HG02943 (cell line): ENCODE data around the gene ADORA2A.

Experiments
- ATAC-seq: cut with Tn5 transposase; IDR thresholded peaks from one replicate; pipeline ENCODE4 v1.9.1; 2021; ENCODE audit warnings: mild to moderate bottlenecking, low read depth, moderate library complexity; ENCODE audit not compliant: unreplicated experiment

ADORA2A gene

DNA sequence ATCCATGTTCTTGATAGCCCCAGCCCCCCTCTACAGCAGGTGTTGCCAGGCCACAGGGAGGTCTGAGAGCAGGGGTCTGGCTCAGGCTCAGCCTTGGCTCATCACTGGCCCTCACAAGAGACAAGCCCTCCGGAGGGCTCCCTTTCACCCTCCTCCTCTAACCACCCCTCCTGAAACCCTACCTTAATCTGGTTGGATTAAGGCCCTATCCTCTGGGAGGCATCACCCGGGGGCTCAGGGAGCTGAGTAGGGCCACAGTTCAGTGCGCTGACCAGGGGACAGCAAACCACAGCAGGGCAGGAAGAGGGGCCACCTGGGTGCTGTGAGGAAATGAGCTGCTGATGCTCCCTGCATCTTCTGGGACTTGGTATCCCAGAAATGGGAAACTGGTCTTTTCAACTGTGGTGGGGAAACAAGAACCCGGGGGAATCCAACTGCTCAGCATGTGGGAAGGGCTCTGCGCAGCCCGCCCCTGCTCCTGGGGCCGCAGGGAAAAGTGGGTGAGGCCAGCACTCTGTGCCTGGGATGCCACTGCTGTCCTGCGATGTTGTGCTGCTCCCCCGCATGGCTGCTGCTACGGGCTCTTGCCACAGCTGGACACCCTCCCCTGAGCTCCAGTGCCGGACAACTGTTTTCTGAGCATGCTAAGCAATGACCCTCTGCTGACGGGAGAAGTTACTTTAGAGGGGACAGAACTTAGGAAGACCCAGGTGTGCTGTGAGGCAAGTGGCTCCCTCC lies 17.5 kb downstream of the ADORA2A start:
- no peak for ATAC-seq

DNA sequence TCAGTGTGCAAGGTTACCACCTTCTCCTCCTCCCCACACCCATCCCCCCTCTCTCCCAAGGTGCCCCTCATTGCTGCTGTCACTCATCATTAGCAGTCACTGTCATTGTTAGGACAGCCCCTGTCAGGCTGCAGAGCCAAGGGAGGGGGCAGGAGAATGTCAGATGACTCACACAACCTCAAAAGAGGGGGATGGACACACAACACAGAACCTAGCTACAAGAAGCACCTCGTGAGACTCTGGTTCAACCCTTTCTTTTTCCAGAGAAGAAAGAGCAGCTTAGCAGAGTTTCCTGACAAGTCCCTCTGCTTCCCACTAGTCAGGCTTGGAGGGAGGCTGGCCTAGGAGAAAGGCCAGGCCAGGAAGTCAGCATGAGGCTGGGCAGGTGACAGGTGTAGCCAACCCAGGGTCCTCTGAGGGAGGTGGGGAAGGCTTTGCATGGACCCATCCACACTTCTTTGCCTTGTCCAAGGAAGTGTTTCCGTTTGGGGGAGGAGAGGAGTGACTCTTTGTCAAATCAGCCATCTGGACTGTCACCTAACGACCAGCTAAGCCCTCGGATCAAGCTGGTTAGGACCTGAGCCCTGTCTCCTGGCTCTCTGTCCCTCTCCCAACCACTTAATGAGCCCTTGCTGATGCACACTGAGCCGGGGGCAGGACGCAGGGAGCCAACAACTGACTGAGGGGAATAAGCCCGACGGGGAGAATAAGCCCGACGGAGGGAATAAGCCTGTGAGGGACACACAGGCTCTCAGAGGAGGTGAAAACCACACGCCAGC lies 18.3 kb downstream of the ADORA2A start:
- no peak for ATAC-seq

DNA sequence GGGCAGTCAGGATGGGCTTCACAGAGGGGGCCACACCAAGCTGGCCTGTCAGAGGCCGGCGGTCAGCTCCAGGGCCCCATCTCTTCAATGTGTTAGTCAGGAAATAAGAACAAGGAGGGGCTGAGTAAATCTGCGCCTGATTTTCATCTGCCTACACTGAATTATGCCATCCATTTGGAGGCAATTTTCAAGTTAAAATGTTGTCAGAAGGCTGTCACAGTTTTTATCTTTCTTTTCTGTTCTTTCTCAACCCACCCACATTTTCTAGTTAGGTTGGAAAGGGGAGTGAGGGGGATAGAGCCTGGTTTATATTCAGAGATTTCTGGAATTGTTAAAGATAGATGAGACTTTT lies 18.8 kb downstream of the ADORA2A start:
- no peak for ATAC-seq

DNA sequence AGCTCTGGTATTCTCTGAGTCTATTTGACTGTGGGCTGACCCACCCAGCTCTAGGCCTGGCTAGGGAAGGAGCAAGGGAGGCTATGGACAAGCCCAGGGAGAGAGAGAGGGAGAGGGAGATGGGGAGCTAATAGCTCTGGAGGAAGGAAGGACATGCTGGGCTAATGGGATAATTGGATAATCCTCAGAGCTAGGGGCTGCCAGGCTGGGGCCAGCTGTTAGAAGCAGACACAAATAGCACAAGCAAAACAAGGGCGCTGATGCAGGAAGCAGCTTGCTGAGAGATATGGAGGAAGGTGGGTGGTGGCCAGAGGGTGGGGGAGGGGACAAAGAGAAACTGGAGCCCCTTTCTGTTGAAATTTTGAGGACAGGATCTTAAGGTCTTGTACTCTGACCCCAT lies 23.2 kb downstream of the ADORA2A start:
- ATAC-seq: no peak

DNA sequence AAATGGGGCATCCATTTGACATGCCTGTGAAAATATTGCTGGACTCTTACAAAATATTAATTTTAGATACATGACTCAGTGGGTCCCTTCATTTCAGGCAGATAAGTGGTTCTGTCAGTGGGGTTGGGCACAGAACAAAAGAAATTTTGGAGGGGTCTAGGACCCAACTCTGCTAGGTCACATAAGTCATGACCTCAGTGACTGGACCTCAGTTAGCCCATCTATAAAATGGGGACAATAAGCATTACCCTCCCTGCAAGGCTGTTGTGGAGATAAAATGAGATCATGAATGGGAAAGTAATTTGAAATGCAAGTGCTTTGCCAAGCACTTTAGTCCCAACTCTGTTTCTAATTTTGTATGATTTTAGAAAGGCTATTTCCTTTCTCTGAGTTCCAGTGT lies 23.8 kb downstream of the ADORA2A start:
- ATAC-seq: no peak

DNA sequence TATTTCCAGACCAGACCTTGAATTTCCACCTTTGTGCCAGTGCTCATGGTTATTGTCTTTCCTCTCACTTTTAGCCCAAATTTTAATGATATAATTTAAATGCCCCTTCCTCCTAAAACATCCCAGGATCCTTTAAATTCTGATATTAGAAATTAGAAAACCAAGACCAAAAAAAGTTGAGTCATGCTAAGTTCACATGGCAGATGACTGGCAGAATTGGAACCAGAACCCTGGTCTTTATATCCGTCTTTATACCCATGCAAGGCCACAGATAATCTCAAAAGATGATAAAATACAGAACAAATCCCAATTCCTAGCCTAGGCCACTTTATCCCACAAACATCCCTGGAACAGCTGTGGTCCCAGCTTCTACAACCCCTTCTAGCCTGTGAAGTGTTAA lies 26.5 kb downstream of the ADORA2A start:
- no peak for ATAC-seq

DNA sequence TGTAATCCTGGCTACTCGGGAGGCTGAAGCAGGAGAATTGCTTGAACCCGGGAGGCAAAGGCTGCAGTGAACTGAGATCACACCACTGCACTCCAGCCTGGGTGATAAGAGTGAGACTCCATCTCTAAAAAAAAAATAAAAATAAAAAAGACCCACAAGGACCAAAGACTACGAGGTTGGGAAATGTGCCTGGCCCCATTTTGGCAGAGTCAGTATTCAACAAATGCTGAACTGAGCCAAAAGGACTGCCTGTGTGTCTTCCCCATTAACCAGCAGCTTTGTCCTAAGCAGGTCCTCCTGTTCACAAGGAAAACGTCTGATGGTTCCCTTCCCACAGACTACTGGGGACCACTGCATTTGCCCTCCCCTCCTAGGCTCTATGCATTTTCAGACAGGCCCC lies 27.6 kb downstream of the ADORA2A start:
- no peak for ATAC-seq

DNA sequence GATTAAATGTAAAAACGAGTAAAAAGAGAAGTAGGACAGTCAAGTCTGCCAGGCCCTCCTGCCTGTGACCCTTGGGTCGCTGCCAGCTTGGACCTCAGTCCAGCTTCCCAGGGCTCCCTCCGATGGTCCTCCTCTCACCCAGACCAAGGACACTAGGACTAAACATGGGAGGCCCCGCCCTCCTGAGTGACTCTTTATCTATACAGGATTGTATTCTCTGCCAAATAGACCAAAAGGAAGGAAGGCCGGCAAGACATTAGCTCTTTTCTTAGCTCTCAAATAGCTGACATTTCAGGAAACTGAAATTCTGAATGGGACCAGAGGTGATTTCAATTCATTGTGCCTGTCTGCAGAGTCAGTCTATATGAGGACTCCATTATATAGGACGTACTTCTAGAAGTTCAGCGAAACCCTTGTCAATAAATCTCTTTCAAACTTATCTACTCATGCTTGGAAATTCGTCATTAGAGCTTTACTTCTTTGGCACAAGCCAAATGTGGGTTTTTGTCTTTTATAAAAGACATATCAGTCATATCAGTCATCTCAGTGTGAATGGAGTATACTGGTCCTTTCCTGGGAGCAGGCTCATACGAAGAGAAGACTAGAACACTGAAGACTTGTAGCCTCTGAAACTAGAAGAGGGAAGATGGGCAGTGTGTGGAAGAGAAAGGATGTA lies 28.5 kb downstream of the ADORA2A start:
- no peak for ATAC-seq

DNA sequence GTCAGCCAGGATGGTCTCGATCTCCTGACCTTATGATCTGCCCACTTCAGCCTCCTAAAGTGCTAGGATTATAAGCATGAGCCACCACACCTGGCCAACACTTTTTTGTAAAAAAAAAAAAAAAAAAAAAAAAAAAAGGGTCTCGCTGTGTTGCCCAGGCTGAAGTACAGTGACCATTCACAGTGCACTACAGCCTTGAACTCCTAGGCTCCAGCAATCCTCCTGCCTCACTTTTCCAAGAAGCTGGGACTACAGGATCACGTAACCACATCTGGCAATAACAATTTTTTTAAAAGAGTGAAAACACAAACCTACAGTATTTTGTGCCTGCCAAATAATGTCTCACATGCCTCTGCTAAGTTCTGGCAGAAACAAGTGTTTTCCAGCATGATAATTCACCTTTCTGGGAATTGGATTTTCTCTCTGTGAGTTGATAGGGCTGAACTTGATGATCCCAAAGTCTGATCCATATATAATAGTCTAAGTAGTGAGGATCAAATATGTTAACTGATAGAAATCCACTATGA lies 30.6 kb downstream of the ADORA2A start:
- ATAC-seq: no peak

DNA sequence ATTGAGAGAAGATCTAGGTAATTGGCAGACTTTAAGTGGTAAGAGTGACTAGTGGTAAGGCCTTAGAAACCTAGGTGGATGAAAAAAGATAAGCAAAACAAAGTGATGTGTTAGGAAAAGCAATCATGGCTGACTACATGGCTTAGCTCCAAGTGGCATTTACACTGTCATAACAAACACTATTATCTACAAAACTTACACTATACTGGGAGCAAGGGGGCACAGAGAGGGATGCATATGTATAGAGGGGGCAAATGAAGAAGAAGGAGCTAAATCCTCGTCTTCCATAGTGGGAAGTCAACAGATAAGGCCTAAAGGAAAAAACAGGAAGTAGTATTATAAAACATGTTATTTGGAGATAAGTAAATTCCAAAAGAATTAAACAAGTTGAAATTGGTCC lies 32.5 kb downstream of the ADORA2A start:
- no peak for ATAC-seq

DNA sequence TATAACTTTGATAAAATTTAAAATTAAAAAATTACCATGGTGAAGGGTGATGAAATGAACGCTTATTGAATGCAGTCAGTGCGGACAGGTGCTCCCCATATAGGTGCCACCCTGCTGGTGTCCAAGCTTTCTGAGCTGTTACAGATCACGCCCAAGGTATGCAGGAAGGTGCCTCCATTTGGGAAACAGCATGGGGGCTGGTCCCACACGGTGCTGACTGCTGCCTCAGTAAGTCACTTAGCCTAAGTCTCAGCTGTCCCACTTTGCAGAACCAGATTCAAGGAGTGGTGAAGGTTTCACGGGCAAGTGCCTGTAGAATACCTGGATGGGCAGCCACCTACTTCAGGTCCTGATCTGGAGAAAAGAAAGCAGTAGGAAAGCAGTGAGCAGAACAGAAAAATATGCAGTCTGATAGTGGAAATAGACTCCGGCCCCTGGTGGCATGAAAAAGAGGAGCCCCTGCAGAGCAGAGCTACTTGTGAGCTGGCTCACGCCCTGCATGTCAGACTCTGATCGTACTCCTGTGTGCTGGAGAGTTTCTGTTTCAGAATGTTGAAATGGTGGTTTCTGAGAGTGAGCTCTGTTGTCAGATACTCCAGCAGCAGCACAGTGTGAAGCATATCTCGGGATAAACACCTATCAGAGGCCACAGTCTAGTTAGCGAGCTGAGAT lies 33.2 kb downstream of the ADORA2A start:
- ATAC-seq: no peak

DNA sequence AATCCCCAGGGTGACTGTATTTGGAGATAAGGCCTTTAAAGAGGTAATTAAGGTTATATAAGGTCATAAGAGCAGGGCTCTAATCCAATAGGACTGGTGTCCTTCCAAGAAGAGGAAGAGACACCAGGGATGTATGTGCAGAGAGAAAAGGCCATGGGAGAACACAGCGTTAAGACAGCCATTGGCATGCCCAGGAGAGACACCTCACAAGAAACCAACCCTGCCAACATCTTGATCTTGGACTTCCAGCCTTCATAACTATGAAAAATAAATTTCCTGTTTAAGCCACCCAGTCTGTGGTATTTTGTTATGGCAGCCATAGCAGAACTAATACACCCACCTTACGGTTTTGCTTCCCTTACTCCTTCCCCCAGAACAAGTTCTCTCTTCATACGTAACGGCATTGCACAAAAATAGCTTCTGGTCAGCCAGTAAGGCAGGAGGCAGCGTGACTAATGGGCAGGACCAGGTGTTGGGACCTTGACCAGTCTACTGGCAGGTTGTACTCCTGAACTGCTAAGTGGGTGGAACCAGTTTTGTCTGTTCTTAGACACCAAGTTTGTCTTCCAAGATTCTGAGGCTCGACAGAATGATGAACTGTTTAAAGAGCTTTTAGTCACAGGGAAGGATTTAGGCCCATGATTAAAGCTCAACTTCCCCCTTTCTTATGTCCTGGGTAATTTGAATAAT lies 35.8 kb downstream of the ADORA2A start:
- ATAC-seq: no peak

DNA sequence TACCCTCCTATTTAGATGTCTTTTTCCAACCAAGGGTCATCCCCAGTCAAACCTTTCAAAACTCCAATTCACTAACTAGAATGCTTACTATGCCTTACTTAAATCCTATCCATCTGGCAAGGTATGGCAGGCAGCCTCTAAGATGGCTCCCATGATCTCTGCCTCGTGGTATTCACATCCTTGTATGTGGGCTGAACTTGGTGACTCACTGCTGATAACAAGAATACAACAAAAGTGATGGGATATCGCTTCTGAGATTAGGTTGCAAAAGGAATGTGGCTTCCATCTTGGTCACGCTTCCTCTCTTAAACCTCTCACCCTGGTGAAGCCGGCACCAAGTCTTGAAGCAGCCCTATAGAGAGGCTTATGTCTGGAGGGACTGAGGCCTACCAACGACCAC lies 38.2 kb downstream of the ADORA2A start:
- no peak for ATAC-seq

DNA sequence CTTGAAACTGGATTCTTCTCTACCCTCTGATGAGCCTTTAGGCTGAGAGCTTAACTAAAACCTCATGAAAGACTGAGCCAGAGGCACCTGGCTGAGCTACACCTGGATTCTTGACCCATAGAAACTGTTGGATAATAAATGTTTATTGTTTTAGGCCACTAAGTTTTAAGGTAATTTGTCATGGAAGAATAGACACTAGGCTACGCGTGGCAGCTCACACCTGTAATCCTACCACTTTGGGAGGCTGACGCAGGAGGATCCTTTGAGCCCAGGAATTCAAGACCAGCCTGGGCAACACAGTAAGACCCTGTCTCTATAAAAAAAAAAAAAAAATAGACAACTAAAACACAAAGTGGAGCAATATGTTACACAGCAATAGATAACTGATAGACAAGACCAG lies 38.6 kb downstream of the ADORA2A start:
- no peak for ATAC-seq

DNA sequence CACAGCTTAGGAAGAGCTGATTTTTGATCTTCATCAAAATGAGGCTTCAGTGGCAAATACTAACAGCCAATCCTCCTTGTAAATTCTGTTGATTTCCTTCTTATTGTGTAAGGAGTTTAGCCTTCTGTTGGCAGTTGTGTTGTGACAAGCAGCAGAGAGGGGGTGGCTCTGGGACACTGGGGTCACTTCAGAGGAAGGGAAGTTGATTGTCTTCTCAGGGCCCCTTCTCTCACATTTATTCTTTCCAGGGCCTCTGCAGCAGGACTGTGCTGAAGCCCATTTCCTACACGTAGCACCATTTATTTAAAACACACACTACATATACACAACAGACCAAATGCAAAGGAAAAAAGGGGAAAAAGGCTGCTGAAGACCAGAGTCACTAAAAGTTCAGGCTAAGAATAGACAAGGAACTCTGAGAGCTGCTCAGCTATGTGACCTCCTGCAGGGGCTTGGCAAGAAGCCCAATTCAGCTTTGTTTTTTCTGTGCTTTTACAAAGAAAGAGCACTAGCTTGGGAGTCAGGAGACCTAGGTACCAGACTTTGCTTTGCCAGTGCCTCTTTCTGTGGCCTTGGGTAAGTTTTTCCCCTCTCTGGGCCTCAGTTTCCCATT lies 39.4 kb downstream of the ADORA2A start:
- no peak for ATAC-seq

DNA sequence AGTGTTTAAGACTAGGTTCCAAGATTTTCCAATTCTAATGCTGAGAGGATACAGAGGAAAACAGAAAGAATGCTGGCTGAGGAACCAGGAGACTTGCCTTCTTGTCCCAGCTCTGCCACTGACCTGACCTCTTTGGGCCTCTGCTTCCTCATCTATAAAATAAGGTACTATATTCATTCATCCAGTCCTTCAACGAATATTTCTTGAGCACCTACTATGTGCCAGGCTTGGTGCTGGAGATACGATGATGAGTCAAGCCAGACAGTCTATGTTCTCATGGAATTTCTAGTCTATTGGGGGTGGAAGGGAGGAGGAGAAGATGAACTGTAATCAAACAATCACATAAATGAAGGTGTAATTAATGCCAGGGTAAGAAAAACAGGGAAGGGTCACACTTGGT lies 39.9 kb downstream of the ADORA2A start:
- ATAC-seq: no peak

DNA sequence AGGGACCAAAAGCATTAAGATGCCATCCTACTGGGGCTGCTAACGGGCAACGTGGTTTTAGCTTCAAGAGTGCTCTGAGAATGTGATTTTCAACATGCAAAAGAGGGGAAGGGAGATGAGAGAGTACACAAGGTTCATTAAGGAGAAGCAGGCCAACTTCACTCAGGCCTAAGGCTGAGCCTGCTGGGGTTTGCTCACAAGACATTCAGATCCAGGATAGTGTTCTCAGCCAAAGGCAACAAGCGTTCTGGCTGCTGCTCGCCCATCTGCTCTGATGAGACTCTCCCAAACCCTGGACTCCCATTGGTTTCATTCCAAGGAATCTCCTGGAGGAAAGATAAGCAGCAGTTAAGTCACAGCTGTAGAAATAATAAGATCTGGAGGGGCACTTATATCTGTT lies 44.2 kb downstream of the ADORA2A start:
- ATAC-seq: no peak

DNA sequence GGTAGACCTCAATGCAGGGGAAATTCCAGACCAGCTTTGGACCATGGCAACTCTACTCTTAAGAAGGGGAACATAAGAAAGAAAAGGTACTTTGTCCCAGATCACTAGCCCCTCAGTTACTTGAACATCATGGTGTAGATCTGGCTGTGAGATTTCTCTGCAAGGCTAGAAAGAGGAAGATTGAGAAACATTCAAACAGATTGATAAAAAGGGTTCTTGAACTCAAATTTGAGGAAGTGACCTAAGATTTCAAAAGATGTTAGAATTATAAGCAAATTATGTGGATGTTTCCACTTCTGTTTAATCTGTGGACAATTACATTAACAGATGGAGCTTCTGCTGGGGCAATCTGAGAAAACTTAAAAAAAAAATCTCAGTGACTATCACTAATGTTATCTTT lies 45.9 kb downstream of the ADORA2A start:
- ATAC-seq: no peak

DNA sequence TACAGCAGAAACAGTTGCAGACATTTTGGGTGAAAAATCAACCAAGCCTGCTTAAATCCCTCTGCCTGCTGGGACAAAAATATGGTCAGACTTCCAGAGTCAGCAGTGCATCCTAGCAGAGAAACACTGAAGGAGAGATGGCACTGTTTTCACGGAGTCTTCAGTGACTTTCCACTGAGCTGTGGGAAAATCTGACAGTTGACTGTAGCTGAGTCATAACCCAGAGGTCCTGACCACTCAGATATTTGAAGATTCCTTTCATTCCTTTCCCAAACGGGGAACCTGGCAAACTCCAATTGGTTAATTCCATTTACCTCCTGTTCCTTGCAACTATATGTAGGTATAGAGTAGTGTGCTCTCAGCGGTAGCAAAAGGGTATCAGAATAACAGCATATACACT lies 46.8 kb downstream of the ADORA2A start:
- no peak for ATAC-seq

DNA sequence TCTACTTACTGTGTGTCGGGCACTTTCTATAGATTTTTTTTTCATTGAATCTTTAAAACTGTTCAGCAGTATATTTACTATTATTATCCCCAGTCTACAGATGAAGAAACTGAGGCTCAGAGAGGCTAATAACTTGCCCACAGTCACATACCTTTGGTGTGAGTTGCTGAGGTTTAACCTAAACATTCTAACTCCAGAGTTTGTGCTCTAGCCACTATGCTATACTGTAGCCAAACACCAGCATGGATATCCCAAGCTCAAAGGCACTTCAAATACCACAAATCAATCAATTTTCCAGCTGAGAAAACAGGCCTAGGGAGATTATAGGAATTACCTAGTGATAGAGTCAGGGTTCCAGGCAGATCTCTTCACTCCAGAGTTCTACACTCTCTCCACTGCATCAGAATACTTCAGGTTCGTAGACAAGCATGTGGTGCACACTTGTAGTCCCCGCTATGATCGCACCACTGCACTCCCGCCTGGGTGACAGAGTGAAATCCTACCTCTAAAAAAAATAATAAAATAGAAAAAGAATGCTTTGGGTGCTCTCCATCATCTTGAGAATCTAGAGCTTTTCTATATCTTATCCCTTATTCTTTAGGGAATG lies 47.4 kb downstream of the ADORA2A start:
- no peak for ATAC-seq
